Skeletal muscle tissue (tissue), 4 donors: ENCODE measurements around the gene KIF5C. TPM values are rescaled to one million over a fixed set of nuclear protein-coding genes. Genes with fewer than 3 reads are reported as not detected.

Experiments used
- H3K27ac ChIP-seq: one replicate; pipeline ENCODE4 v1.7.0; 2013; ENCODE audit warnings: mild to moderate bottlenecking, low read depth, low read length, inconsistent platforms
- H3K27me3 ChIP-seq, 3 donors: one replicate each; pipeline ENCODE4 v1.7.0; 2013; ENCODE audit warnings: low read length in 3 of 3; ENCODE audit not compliant: control insufficient read depth in 3 of 3, insufficient read depth in 3 of 3
- H3K36me3 ChIP-seq, 3 donors: one replicate each; pipeline ENCODE4 v1.7.0; 2013; ENCODE audit warnings: low read length in 3 of 3; ENCODE audit not compliant: control insufficient read depth in 3 of 3, insufficient read depth in 3 of 3
- H3K4me1 ChIP-seq, 3 donors: one replicate each; pipeline ENCODE4 v1.7.0; 2013; ENCODE audit warnings: low read length in 3 of 3, mild to moderate bottlenecking in 3 of 3; ENCODE audit not compliant: control insufficient read depth in 3 of 3, insufficient read depth in 3 of 3
- H3K4me3 ChIP-seq, 3 donors: one replicate each; pipeline ENCODE4 v1.7.0; 2013; ENCODE audit warnings: low read length in 3 of 3
- H3K9ac ChIP-seq, 3 donors: one replicate each; pipeline ENCODE4 v1.7.0; 2013; ENCODE audit warnings: low read length in 3 of 3, mild to moderate bottlenecking in 3 of 3, moderate library complexity in 2 of 3, low read depth in 1 of 3
- H3K9me3 ChIP-seq, 3 donors: one replicate each; pipeline ENCODE4 v1.7.0; 2013; ENCODE audit warnings: low read length in 3 of 3; ENCODE audit not compliant: control insufficient read depth in 3 of 3
- total RNA-seq: library from RNA; depleted of rRNA; stranded (reverse); fragments of >200 nt; gene quantifications from one replicate; pipeline ENCODE4 v1.2.3, GENCODE V29; 2014
- donor health status: Osteomylitis.

Gene KIF5C
- total RNA-seq, 1 donor from 2014 or later, result 1.0 TPM

DNA sequence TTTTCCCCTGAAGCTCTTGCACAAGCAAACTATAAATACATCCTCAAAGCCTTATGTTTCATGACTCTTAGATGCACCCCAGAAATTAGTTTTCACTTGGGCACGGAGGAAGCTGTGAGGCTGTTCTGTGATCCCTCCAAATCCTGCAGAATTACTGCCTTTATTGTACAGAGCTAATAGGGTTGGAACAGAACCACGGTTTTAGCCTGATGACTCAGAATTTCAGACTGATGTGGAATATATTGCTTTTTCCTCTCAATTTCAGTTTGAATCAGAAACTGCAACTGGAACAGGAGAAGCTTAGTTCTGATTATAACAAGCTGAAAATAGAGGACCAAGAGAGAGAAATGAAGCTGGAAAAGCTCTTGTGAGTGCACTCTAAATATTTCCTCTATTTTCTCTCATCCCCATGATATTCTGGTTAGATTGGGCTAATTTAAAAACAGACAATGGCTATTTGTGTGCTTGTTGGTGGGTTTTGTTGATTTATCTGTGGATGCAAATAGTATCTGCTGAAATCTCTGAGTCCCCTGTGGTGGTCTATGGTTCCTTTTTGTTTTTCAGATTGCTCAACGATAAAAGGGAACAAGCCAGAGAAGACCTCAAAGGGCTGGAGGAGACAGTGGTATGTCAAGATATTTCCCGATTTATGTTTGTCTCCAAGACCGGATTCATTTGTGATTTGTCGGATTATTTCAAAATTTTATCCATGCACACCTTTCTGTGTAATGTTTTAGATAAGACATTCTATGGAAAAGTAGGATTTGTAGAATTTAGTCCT is 125.3 kb downstream of the KIF5C start:
- Histone ChIP-seq H3K9ac (no peak overlapping the region), H3K4me1 (no peaks in the 10 kb centered on the region), H3K27me3 (peaks cover 0 to 16% (median 7%) of the 10 kb centered on the region in 3 donors)

DNA sequence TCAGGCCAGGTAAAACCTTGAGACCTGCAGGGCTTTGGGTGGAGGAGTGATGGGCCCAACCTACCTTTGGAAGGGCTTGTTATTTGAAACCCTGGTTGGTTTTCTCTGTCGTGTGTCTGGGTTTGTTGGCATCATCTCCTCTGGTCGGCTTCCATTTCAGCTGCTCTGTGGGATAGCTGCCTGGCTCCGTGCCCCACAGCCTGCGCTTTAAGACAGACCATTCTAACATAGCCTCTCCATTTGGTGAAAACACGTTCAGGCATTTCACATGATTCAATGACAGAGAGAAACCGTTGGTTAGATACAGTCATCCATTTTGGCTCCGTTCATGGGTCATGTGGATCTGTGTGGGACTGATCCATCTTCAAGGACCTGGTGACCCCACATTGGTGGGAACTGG is 126.5 kb downstream of the KIF5C start:
- Histone ChIP-seq H3K9ac (no peak overlapping the region), H3K9me3 (no peaks in the 10 kb centered on the region)

More for the DNA sequence above, 125.3 kb downstream of the KIF5C start:
- Histone ChIP-seq H3K36me3 (peaks cover 0 to 3% (median 0%) of the 10 kb centered on the region in 3 donors), H3K4me3 (no peak overlapping the region), H3K27ac (no peak overlapping the region), H3K9me3 (no peaks in the 10 kb centered on the region)

DNA sequence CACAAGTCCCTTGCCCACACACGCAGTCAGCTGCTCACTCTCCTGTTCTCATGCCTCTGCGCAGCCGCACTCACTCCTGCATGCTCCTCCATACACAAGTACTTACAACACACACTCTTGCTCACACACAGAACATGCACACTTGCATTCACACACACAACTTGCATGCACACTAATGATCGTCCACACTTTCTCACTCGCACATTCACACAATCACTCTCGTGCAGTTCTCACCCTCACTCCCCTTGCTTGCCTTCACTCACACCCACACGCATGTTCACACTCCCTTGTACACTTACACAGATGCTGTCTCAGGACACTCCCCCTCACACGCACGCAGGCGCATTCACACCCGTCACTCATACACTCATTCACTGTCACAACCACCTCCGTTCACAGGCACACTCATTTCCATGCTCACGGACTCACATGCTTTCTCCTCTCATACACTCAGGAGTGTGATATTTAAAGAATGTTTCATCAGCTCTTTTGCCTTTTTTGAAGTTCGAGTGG is 127.4 kb downstream of the KIF5C start:
- Histone ChIP-seq H3K27ac (no peak overlapping the region), H3K9ac (no peak overlapping the region), H3K27me3 (peaks cover 0 to 12% (median 7%) of the 10 kb centered on the region in 3 donors)

More for the DNA sequence above, 126.5 kb downstream of the KIF5C start:
- Histone ChIP-seq H3K4me1 (no peaks in the 10 kb centered on the region), H3K36me3 (peaks cover 0 to 3% (median 0%) of the 10 kb centered on the region in 3 donors), H3K27me3 (peaks cover 0 to 16% (median 7%) of the 10 kb centered on the region in 3 donors), H3K4me3 (no peak overlapping the region), H3K27ac (no peak overlapping the region)

DNA sequence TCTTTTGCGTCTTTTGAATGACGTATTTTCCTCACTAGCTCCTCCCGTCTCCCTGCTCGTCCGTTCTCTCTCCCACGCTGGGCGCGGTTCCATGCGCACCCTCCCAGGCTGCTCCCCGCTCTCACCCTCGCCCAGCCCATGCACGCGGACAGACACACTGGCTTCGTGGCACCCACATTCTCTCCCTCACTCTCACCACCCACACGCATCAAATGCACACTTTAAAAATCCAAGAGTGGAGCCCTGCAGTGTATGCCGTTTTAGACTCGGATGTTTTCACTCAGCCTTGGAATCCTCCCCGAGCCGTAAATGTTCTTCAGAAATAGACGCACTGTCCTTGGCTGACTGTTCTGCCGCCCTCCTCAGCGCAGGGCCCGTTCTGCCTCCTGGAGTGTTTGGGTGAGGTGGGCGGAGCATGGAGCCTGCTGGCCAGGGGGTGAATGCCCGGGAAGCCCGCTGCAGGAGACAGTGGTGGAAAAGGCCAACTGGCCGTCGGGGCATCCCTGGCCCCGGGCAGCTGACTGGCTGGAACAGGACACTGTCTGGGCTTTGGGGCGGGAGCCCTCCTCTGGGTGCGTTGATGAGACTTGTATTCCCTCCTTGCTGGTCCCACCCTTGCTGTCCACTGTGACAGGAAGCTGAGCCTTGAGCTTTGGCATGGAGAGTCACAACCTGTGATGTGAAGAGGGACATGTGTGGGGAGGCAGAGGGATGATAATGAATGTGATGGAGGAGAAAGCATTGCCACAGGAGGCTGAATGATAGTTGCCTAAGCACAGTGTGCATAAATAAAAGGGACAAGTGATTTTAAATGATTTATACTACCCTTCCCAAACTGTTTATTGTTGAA is 128.1 kb downstream of the KIF5C start:
- no peak overlapping the region for H3K4me3 ChIP-seq
- H3K4me1 ChIP-seq, result no peaks in the 10 kb centered on the region
- peaks cover 0 to 3% (median 0%) of the 10 kb centered on the region in 3 donors for H3K36me3 ChIP-seq
- H3K27ac ChIP-seq, result no peak overlapping the region
- H3K27me3 ChIP-seq, result peaks cover 0 to 11% (median 7%) of the 10 kb centered on the region in 3 donors
- no peaks in the 10 kb centered on the region for H3K9me3 ChIP-seq
- no peak overlapping the region for H3K9ac ChIP-seq

More for the DNA sequence above, 127.4 kb downstream of the KIF5C start:
- H3K4me1 ChIP-seq, result no peaks in the 10 kb centered on the region
- H3K36me3 ChIP-seq, result peaks cover 0 to 3% (median 0%) of the 10 kb centered on the region in 3 donors
- H3K9me3 ChIP-seq, result no peaks in the 10 kb centered on the region
- H3K4me3 ChIP-seq, result no peak overlapping the region

DNA sequence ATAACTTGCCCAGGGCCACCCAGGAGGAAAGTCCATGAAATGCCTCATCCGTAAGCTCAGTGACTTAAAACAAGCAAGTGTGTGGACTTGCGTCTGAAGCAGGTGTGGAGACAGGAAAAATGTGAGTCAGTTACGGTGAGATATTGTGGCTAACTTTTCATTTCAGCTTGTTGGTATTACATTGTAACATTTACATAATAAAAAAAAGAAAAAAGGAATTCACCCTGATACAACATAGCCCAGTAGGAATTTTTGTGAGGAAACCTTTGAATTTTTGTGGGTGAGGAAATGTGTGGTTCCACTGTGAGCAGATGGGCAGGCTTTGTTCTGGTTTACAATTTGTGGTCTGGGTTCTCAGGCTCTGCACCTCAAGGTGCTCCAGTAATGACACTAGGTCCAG is 129.8 kb downstream of the KIF5C start:
- Histone ChIP-seq H3K9me3 (no peaks in the 10 kb centered on the region), H3K27me3 (peaks cover 0 to 3% (median 3%) of the 10 kb centered on the region in 3 donors), H3K4me3 (no peak overlapping the region), H3K9ac (no peak overlapping the region), H3K36me3 (peaks cover 0 to 3% (median 0%) of the 10 kb centered on the region in 3 donors), H3K4me1 (no peaks in the 10 kb centered on the region), H3K27ac (no peak overlapping the region)

DNA sequence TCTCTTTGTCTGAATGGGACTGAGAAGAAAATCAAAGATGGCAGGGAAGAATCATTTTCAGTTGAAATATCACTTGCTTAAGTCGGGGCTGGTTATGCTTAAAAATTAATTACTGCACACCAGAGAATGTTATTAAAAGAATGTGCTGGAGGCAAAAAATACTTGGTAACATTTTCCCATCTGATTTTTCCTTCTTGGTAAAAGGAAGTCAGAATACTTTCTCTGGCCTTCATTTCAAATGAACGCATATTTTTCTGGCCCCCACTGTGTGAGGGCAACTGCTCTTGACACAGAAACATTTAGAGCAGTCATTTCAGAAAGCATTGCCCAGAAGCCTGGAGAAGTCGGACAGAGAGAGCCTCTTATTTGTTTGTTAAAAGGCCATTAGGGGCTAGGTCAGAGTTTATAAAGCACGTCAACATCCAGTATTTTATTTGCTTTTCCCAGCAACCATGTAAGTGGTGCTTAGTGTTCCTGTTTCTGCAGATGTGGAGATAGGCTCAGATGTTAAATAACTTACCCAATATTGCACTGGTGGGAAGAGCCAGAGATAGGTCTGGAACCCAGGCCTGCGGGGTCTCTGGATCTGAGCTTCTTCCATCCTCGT is 130.5 kb downstream of the KIF5C start:
- Histone ChIP-seq H3K4me3 (no peak overlapping the region), H3K9ac (no peak overlapping the region), H3K27ac (no peak overlapping the region), H3K9me3 (no peaks in the 10 kb centered on the region), H3K4me1 (no peaks in the 10 kb centered on the region), H3K36me3 (peaks cover 0 to 3% (median 0%) of the 10 kb centered on the region in 3 donors), H3K27me3 (peaks cover 0 to 7% (median 3%) of the 10 kb centered on the region in 3 donors)

DNA sequence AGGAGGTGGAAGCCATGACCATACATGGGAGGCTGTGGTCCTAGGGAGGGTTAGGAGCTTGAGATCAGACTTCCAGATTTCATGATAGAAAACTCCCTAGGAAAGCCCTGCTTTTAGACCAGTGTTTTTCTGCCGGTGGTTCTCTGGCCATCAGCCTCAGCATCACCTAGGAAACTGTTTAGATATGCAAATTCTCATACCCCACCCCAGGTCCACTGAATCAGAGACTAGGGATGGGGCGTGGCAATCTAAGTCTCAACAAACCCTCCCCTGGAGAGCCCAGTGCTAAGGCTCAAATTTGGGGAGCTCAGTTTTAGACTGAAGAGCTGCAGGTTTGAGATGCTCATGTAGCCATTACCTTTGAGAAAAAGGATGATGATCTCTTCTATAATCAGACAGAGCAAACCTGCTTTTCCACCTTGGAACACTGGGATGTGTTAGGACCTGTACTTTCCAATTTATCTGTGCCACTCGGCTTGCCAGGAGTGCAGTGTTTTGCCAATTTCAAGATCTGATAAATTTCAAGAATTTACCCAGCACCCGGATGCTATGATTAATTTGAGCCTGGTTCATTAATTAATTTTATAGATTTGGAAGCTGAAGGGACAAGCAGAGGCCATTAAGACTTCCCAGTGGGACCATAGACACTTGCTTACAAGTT is 132.0 kb downstream of the KIF5C start:
- peaks cover 0 to 4% (median 0%) of the 10 kb centered on the region in 3 donors for H3K27me3 ChIP-seq
- no peak overlapping the region for H3K4me3 ChIP-seq
- no peak overlapping the region for H3K9ac ChIP-seq
- H3K4me1 ChIP-seq, result no peaks in the 10 kb centered on the region
- H3K27ac ChIP-seq, result no peak overlapping the region
- no peaks in the 10 kb centered on the region for H3K9me3 ChIP-seq
- peaks cover 0 to 3% (median 0%) of the 10 kb centered on the region in 3 donors for H3K36me3 ChIP-seq

DNA sequence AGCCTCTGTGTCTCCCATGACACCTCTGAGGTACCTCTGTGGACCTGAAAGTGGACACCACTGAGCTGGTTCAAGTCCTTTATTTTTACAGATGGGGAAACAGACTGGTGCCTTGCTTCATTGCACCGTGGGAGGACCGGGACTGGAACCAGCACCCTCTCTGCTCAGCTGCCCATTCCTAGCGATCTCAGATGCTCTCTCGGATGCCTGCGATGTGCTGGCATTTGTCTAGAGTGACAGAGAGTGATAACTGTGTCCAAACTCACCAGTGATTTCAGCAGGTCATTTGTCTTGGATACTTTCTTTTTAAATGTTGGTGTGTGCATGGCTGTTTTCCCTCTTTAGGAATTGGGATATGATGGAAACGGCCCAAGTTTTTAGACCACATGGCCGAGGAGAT is 133.4 kb downstream of the KIF5C start:
- Histone ChIP-seq H3K9me3 (no peaks in the 10 kb centered on the region), H3K27me3 (peaks cover 0 to 4% (median 0%) of the 10 kb centered on the region in 3 donors), H3K4me3 (no peak overlapping the region), H3K4me1 (no peaks in the 10 kb centered on the region), H3K27ac (no peak overlapping the region), H3K9ac (no peak overlapping the region), H3K36me3 (no peaks in the 10 kb centered on the region)
